Esophagus (tissue), 2 donors: Measurements from ENCODE around the gene MSRB2. TPM values are rescaled to one million over a fixed set of nuclear protein-coding genes. Genes with fewer than 3 reads are reported as not detected.
A peak's percentile ranks its signal among the peaks of the same experiment; 100 is the strongest.
"Not testable (repeated sequence)": the region's sequence is repeated elsewhere in the genome, so short reads cannot be mapped to it uniquely, and the experiment has no call there.

Experiments used
- H3K27ac ChIP-seq, 2 donors: one replicate each; pipeline ENCODE4 v1.5.1; 2013; ENCODE audit warnings: low read depth in 2 of 2, mild to moderate bottlenecking in 2 of 2, inconsistent platforms in 1 of 2, low read length in 1 of 2, moderate library complexity in 1 of 2
- H3K27me3 ChIP-seq, 2 donors: one replicate each; pipeline ENCODE4 v1.6.1; 2013; ENCODE audit warnings: low read length in 2 of 2, control low read depth in 1 of 2, mild to moderate bottlenecking in 1 of 2; ENCODE audit not compliant: insufficient read depth in 2 of 2, control insufficient read depth in 1 of 2
- H3K36me3 ChIP-seq, 2 donors: one replicate each; pipeline ENCODE4 v1.6.1; 2013; ENCODE audit warnings: low read length in 1 of 2; ENCODE audit not compliant: control insufficient read depth in 2 of 2, insufficient read depth in 2 of 2
- H3K4me1 ChIP-seq, 2 donors: one replicate each; pipeline ENCODE4 v1.6.1; 2013; ENCODE audit warnings: low read length in 1 of 2; ENCODE audit not compliant: control insufficient read depth in 2 of 2, insufficient read depth in 2 of 2
- H3K4me3 ChIP-seq, 2 donors: one replicate each; pipeline ENCODE4 v1.5.1; 2013; ENCODE audit warnings: low read length in 2 of 2, mild to moderate bottlenecking in 2 of 2, low read depth in 1 of 2, moderate library complexity in 1 of 2
- H3K9me3 ChIP-seq, 2 donors: one replicate each; pipeline ENCODE4 v1.6.1; 2013; ENCODE audit warnings: mild to moderate bottlenecking in 2 of 2, low read depth in 1 of 2, low read length in 1 of 2, moderate library complexity in 1 of 2; ENCODE audit not compliant: control insufficient read depth in 2 of 2, insufficient read depth in 1 of 2
- WGBS, 2 donors: extraction: QIAGEN DNeasy Blood & Tissue Kit; methylation state at CpG; one replicate each; pipeline ENCODE4 v1.1.7; 2013; 5-methylcytosine and 5-hydroxymethylcytosine counted together
- polyA plus RNA-seq, 2 donors: library from polyadenylated mRNA; stranded (reverse); fragments of 200-250 nt; gene quantifications; one replicate each; pipeline ENCODE4 v1.2.3, GENCODE V29; 2013
- donor health status: healthy with polysubstance abuse.
- donor health status: Bipolar disorder and iron deficiency.

MSRB2 gene
- polyA plus RNA-seq, 2 donors, result 15.9 to 18.7 TPM

DNA sequence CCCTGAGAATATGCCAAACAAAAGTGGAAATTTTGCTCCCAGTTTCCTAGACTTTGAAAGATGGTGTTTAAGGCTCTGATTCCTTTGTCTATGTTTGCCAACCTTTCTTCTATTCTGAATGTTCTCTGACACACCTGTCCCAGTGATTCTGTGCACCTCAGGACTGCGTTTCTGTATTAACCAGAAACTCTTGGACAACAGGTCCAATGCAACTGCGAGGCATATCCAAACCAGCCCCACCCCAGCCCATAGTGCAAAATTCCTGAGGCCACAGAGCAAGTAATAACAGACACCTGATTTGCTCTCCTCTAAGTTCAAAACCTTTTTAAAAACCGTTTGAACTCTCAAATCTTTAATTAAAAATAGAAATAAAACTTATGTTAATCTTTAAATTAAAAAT is 37.0 kb upstream of the MSRB2 start:
- Histone ChIP-seq H3K27ac (no peak overlapping the region), H3K36me3 (no peaks in the 10 kb centered on the region), H3K4me3 (no peak overlapping the region), H3K4me1 (peaks cover 0 to 3% of the 10 kb centered on the region in 2 donors), H3K27me3 (no peaks in the 10 kb centered on the region), H3K9me3 (no peaks in the 10 kb centered on the region)
- WGBS, 2 donors, result 35 to 46% methylated on average over 3 of the region's 3 CpGs

GRCh38 chr10:23060918-23061317 is 34.5 kb upstream of the MSRB2 start:
- H3K27me3 ChIP-seq, result no peaks in the 10 kb centered on the region
- no peak overlapping the region for H3K27ac ChIP-seq
- 48 to 71% methylated on average over 2 of the region's 2 CpGs for WGBS, 2 donors
- no peaks in the 10 kb centered on the region for H3K36me3 ChIP-seq
- no peaks in the 10 kb centered on the region for H3K4me1 ChIP-seq
- H3K4me3 ChIP-seq, result no peak overlapping the region
- H3K9me3 ChIP-seq, result no peaks in the 10 kb centered on the region

DNA sequence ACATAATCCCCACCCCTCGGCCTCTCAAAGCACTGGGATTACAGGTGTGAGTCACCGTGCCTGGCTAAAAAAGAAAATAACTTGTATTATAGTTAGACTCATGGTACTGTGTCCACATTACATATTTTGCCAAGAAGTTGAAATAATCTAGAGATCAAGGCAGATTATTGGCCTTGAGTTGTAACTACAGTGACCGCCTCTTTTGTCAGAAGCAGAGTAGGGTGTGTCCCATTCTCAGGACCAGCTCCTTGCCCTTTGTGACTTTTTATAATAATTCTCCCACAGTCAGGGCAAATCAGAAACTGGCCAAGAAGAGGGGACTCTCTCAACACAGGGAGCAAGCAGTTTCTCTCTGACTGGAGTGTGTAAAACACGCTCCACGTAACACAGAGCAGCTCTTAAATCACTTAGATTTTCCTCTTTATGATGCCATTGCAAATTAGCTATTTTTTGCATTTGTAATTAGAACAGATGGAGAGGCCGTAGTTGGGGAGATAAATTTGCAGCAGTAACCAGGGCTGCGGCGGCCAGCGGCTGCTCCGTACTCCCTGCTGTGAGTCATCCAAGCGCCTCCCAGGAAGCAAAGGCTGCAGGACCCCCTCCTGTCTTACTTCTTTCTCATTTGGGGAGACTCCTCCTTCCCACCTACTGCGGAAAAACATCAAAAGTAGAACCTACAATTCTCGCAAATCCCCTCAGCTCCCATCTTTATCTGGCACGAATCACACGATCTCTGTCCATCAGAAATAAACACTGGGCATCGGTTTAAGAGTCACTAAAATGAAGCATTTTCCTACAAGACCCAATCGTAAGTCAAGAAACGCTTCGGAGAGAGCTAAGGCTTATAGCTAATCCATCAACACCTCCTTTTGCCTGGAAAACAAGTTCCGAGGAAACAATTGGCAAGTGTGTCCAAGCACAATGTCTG is 32.1 kb upstream of the MSRB2 start:
- H3K27me3 ChIP-seq, result no peaks in the 10 kb centered on the region
- no peak overlapping the region for H3K4me3 ChIP-seq
- H3K36me3 ChIP-seq, result no peaks in the 10 kb centered on the region
- H3K9me3 ChIP-seq, result no peaks in the 10 kb centered on the region
- 65 to 72% methylated on average over 20 of the region's 20 CpGs for WGBS, 2 donors
- no peaks in the 10 kb centered on the region for H3K4me1 ChIP-seq
- H3K27ac ChIP-seq, result no peak overlapping the region

DNA sequence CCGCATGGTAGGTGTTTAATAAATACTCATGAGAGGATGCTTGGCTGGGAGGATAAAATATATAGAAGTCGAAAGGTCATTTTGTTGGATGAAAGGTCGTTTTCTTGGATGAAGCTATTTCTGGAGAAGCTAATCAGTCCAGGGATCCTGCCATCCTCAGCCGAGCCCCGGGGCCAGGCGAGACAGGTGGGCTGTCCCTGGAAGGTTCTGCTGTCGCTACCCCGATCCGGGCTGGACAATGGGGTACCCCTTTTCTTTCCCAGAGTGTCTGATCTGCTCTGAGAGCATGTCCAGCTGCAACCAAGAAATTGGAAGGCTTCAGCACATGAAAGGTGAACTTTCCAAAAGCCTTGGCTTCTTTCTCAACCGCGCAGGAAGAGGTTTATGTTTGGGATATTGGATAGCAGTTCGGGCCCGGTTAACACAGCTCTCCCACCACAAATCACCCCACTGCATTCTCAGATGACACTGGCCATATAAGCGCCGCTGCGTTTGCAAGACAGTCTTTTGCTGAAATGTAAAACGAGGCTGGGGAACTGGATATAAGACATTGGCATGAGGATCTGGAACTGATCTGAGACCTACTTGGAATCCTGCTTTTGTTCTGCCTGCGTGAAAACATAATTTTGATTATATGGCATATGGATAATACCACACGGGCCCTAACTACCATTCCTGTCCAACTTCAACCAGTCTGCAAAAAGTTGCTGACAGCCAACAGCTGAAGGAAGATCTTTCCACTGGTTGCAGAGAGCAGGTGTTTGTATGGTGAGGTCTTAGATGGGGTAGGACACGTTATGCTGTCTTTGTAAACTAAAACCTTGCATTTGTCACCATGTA is 31.2 kb upstream of the MSRB2 start:
- Histone ChIP-seq H3K27ac (no peak overlapping the region), H3K27me3 (no peaks in the 10 kb centered on the region), H3K9me3 (no peaks in the 10 kb centered on the region), H3K36me3 (no peaks in the 10 kb centered on the region), H3K4me3 (no peak overlapping the region), H3K4me1 (no peaks in the 10 kb centered on the region)
- 86 to 87% methylated on average over 20 of the region's 20 CpGs for WGBS, 2 donors

DNA sequence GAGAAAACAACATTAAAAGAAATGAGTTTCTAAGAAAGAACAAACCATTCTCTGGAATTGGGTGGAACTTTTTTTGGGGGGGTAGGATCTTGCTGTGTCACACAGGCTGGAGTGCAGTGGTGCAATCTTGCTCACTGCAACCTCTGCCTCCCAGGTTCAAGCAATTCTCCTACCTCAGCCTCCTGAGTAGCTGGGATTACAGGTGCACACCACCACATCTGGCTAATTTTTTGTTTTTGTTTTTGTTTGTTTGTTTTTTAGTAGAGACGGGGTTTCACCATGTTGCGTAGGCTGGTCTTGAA is 30.6 kb upstream of the MSRB2 start:
- 85 to 92% methylated on average over 2 of the region's 2 CpGs for WGBS, 2 donors
- H3K27ac ChIP-seq, H3K9me3 ChIP-seq, H3K4me1 ChIP-seq, H3K36me3 ChIP-seq, H3K27me3 ChIP-seq, H3K4me3 ChIP-seq: not testable (repeated sequence)

DNA sequence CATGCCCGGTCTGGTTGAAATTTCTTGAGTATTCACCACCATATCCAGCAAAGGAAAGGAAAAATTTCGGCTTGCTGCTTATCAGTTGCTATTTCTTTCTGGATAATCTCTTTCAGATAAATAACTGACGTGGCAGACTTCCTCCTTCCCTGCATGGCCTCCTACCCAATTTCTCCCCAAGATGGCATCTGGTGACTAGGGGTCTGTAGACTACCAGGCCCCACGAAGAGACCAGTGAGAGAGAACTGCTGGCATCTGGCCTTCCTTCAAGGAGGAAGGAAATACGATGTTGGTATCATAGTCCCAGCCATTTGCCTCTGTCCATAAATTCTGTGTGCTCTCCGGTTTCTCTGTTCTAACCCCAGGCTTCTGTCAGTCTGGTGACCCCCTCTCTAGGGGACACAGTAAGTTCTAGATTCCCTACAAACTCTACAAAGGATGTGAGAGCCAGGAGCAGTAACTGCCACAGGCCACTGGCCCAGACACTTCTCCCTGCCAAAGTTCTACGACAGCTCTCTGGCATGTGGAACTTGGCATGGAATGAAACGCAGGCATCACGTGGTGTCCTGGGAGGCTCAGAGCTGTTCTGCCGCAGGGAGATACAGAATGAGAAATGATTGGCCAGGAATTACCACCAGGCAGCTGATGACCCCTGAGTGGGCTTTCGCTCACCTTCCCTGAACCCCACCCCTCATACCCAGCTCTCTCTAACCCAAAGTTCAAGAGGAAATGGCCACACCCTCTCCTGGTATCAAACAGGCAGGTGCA is 30.0 kb upstream of the MSRB2 start:
- no peaks in the 10 kb centered on the region for H3K9me3 ChIP-seq
- no peak overlapping the region for H3K4me3 ChIP-seq
- WGBS, 2 donors, result 33 to 34% methylated on average over 11 of the region's 11 CpGs
- H3K27me3 ChIP-seq, result no peaks in the 10 kb centered on the region
- no peaks in the 10 kb centered on the region for H3K4me1 ChIP-seq
- peak overlapping the region in 1 of 2 donors; percentile 22 for H3K27ac ChIP-seq
- no peaks in the 10 kb centered on the region for H3K36me3 ChIP-seq

DNA sequence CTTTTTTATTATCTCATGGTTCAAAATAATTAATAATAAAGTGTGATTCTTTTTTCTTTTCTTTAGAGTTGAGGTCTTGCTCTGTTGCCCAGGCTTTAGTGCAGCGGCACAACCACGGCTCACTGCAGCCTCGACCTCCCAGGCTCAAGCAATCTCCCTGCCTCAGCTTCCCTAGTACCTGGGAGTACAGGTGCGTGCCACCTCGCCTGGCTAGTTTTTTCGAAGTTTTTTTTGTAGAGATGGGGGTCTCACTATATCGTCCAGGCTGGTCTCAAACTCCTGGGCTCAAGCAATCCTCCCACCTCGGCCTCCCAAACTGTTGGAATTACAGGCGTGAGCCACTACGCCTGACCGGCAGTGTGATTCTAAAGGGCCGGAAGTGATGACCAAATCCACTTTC is 28.0 kb upstream of the MSRB2 start:
- H3K36me3 ChIP-seq, result no peaks in the 10 kb centered on the region
- no peaks in the 10 kb centered on the region for H3K27me3 ChIP-seq
- H3K4me1 ChIP-seq, result no peaks in the 10 kb centered on the region
- no peak overlapping the region for H3K27ac ChIP-seq
- no peak overlapping the region for H3K4me3 ChIP-seq
- 93 to 94% methylated on average over 12 of the region's 12 CpGs for WGBS, 2 donors
- no peaks in the 10 kb centered on the region for H3K9me3 ChIP-seq

GRCh38 chr10:23067939-23068775 is 27.2 kb upstream of the MSRB2 start:
- Histone ChIP-seq H3K4me3 (no peak overlapping the region), H3K4me1 (no peaks in the 10 kb centered on the region), H3K9me3 (no peaks in the 10 kb centered on the region), H3K27ac (no peak overlapping the region), H3K36me3 (no peaks in the 10 kb centered on the region), H3K27me3 (no peaks in the 10 kb centered on the region)
- WGBS, 2 donors, result 59 to 60% methylated on average over 16 of the region's 16 CpGs
